ENCODE results near the gene PLA2G7.
A peak's percentile ranks its signal among the peaks of the same experiment; 100 is the strongest.
"Not testable (repeated sequence)": the region's sequence is repeated elsewhere in the genome, so short reads cannot be mapped to it uniquely, and the experiment has no call there.

The PLA2G7 gene

DNA sequence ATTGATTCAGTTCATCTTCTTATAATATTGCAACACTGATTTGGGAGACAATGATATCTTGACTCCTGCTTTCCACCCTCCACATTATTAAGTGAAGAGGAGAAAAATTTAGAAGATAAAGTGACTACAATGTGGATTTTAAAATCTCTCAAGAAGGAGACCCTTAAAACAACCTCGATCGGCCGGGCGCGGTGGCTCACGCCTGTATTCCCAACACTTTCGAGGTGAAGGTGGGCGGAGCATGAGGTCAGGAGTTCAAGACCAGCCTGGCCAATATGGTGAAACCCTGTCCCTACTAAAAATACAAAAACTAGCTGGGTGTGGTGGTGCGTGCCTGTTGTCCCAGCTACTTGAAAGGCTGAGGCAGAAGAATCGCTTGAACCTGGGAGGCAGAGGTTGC is 29.1 kb upstream of the PLA2G7 start:
- not testable (repeated sequence) for H3K27me3 ChIP-seq (ENCODE audit: control insufficient read depth, insufficient read depth, low read length); H3K4me2 ChIP-seq (ENCODE audit: low read length); H3K4me3 ChIP-seq (ENCODE audit: low read length); H3K4me1 ChIP-seq (ENCODE audit: control insufficient read depth, insufficient read depth, low read length); H3K36me3 ChIP-seq (ENCODE audit: insufficient read depth, low read length); H3K9me3 ChIP-seq (replicated peaks; ENCODE audit: low read length); H3K9ac ChIP-seq (ENCODE audit: low read depth, low read length)

DNA sequence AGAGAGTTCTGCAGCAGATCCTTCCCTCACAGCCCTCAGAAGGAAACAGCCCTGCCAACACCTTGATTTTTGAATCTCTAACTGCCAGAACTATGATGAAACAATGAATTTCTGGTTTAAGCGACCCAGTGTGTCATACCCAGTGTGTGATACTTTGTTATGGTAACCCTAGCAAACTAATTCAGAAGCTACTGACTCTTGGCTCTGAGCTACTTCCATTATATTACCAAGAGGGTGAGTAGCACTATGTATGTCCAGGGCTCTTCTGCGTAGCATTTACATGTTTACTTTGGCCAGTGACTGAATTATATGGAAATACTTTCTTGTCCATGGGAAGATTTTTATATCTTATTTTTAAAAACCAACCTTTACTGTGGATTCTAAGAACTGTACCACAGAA is 28.3 kb upstream of the PLA2G7 start:
- Histone ChIP-seq H3K9ac (ENCODE audit: low read depth, low read length) (no peak overlapping the region), H3K36me3 (ENCODE audit: insufficient read depth, low read length) (no peaks in the 10 kb centered on the region), H3K27me3 (ENCODE audit: control insufficient read depth, insufficient read depth, low read length) (peaks cover 4% of the 10 kb centered on the region), H3K4me1 (ENCODE audit: control insufficient read depth, insufficient read depth, low read length) (no peaks in the 10 kb centered on the region), H3K4me2 (ENCODE audit: low read length) (no peak overlapping the region), H3K9me3 (replicated peaks; ENCODE audit: low read length) (no peaks in the 10 kb centered on the region), H3K4me3 (ENCODE audit: low read length) (no peak overlapping the region)

- Histone ChIP-seq H3K4me2 (ENCODE audit: low read length) (no peak overlapping the region), H3K9ac (ENCODE audit: low read depth, low read length) (no peak overlapping the region), H3K4me3 (ENCODE audit: low read length) (no peak overlapping the region), H3K4me1 (ENCODE audit: control insufficient read depth, insufficient read depth, low read length) (peaks cover 14% of the 10 kb centered on the region), H3K36me3 (ENCODE audit: insufficient read depth, low read length) (no peaks in the 10 kb centered on the region), H3K27me3 (ENCODE audit: control insufficient read depth, insufficient read depth, low read length) (peaks cover 4% of the 10 kb centered on the region), H3K9me3 (replicated peaks; ENCODE audit: low read length) (no peaks in the 10 kb centered on the region)
Measured at GRCh38 chr6:46760925-46761324, 25.8 kb upstream of the PLA2G7 start.

DNA sequence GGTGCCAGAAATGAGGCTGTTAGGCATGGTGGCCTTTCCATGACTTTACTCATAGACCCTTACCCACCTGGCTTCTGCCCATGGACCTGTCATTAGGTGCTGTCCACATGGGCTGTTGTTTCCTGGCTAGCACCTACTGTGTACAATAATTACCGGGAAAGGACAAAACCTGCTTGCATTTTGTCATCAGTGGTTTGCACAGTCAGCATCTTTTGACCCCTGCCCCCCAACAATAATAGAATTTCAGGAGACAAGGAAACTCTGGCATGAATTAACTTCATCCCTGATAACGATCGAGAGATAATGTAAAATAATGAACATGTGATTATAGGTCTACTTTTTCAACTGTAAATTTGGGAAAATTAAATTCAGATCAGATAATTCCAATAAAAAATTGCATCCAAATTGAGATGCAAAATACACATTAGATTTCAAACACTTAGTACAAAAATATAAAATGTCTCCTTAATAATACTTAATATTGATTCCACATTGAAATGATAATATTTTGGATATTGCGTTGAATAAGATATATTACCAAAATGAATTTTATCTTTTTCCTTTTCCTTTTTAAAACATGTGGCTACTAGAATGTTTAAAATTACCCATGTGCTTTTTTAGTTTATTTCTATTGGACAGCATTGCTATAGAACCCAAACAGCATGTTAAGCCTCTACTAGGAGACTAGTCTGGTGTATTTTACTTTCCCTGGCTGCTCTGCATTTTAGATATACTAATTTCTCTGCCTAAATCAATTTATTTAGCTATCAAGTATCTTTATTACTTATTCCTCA is 24.0 kb upstream of the PLA2G7 start:
- H3K4me3 ChIP-seq (ENCODE audit: low read length), result no peak overlapping the region
- H3K9ac ChIP-seq (ENCODE audit: low read depth, low read length), result no peak overlapping the region
- H3K27me3 ChIP-seq (ENCODE audit: control insufficient read depth, insufficient read depth, low read length), result peaks cover 4% of the 10 kb centered on the region
- H3K9me3 ChIP-seq (replicated peaks; ENCODE audit: low read length), result no peaks in the 10 kb centered on the region
- H3K36me3 ChIP-seq (ENCODE audit: insufficient read depth, low read length), result no peaks in the 10 kb centered on the region
- H3K4me1 ChIP-seq (ENCODE audit: control insufficient read depth, insufficient read depth, low read length), result peaks cover 14% of the 10 kb centered on the region
- H3K4me2 ChIP-seq (ENCODE audit: low read length), result no peak overlapping the region

DNA sequence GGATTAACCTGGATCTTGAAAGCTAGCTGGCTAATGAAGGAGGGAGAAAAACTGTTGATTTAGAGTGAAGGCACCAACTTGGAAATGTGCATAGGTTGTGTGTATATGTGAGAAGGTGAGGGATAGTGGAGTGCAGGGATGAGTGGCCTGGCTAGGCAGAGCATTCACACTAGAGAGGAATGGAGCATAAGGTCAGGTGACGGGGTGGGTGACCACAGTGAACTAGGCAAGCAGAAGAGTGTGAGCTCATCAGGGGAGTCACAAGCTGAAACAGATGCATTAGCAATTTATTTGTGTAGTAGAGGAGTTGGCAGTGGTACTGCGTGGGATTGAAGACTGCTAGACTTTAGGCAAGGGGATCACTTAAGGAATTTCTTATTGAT is 22.0 kb upstream of the PLA2G7 start:
- Histone ChIP-seq H3K9me3 (replicated peaks; ENCODE audit: low read length) (no peaks in the 10 kb centered on the region), H3K36me3 (ENCODE audit: insufficient read depth, low read length) (no peaks in the 10 kb centered on the region), H3K4me2 (ENCODE audit: low read length) (peak overlapping the region; percentile 10), H3K9ac (ENCODE audit: low read depth, low read length) (no peak overlapping the region), H3K4me1 (ENCODE audit: control insufficient read depth, insufficient read depth, low read length) (peaks cover 14% of the 10 kb centered on the region), H3K4me3 (ENCODE audit: low read length) (no peak overlapping the region), H3K27me3 (ENCODE audit: control insufficient read depth, insufficient read depth, low read length) (no peaks in the 10 kb centered on the region)

GRCh38 chr6:46756469-46757213 is 21.5 kb upstream of the PLA2G7 start:
- Histone ChIP-seq H3K27me3 (ENCODE audit: control insufficient read depth, insufficient read depth, low read length) (no peaks in the 10 kb centered on the region), H3K4me2 (ENCODE audit: low read length) (peak overlapping the region; percentile 10), H3K4me1 (ENCODE audit: control insufficient read depth, insufficient read depth, low read length) (peaks cover 14% of the 10 kb centered on the region), H3K9ac (ENCODE audit: low read depth, low read length) (no peak overlapping the region), H3K4me3 (ENCODE audit: low read length) (no peak overlapping the region), H3K36me3 (ENCODE audit: insufficient read depth, low read length) (no peaks in the 10 kb centered on the region), H3K9me3 (replicated peaks; ENCODE audit: low read length) (no peaks in the 10 kb centered on the region)

- H3K4me2 ChIP-seq (ENCODE audit: low read length), result no peak overlapping the region
- no peak overlapping the region for H3K4me3 ChIP-seq (ENCODE audit: low read length)
- H3K9ac ChIP-seq (ENCODE audit: low read depth, low read length), result no peak overlapping the region
- H3K9me3 ChIP-seq (replicated peaks; ENCODE audit: low read length), result no peaks in the 10 kb centered on the region
- H3K36me3 ChIP-seq (ENCODE audit: insufficient read depth, low read length), result no peaks in the 10 kb centered on the region
- H3K4me1 ChIP-seq (ENCODE audit: control insufficient read depth, insufficient read depth, low read length), result peaks cover 14% of the 10 kb centered on the region
- H3K27me3 ChIP-seq (ENCODE audit: control insufficient read depth, insufficient read depth, low read length), result no peaks in the 10 kb centered on the region
Measured at GRCh38 chr6:46755865-46756264, 20.7 kb upstream of the PLA2G7 start.

DNA sequence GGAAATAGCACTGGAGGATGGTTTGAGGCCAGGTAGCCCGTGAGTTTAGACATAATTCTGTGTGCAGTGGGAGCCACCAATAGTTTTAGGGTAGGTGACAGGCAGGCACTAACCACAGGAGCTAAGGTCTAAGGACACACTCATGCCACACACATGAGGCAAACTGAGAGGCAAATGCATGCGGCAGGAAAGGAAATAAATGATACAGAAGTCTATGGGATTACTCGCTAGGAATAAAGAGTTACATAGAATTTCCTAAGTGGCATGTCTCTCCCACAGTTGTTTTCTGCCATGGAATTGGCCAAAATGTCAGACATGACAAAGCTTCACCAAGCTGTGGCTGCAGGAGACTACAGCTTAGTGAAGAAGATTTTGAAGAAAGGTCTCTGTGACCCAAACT is 16.5 kb upstream of the PLA2G7 start:
- Histone ChIP-seq H3K4me2 (ENCODE audit: low read length) (no peak overlapping the region), H3K9me3 (replicated peaks; ENCODE audit: low read length) (no peaks in the 10 kb centered on the region), H3K9ac (ENCODE audit: low read depth, low read length) (no peak overlapping the region), H3K36me3 (ENCODE audit: insufficient read depth, low read length) (no peaks in the 10 kb centered on the region), H3K4me1 (ENCODE audit: control insufficient read depth, insufficient read depth, low read length) (peaks cover 4% of the 10 kb centered on the region), H3K27me3 (ENCODE audit: control insufficient read depth, insufficient read depth, low read length) (no peaks in the 10 kb centered on the region), H3K4me3 (ENCODE audit: low read length) (no peak overlapping the region)

DNA sequence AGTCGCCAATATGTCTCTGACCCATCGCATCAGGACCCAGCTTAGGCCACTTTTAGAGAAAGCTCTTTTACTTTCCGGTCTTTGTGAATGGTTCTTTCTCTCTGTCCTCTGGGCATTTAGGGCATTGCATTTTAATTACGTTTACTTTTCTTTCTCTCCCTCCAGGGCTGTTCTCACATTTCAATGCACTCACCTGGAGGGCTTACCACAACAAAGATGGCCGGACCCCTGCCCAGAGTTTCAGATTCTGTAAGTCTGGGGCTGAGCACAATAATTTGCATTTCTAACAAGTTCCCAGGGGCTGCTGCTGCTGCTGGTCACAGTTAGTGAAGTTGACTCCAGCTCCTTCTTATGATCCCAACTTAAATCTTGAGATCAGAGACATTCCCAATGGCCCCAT is 14.6 kb upstream of the PLA2G7 start:
- no peak overlapping the region for H3K4me2 ChIP-seq (ENCODE audit: low read length)
- H3K4me3 ChIP-seq (ENCODE audit: low read length), result no peak overlapping the region
- no peak overlapping the region for H3K9ac ChIP-seq (ENCODE audit: low read depth, low read length)
- peaks cover 12% of the 10 kb centered on the region for H3K27me3 ChIP-seq (ENCODE audit: control insufficient read depth, insufficient read depth, low read length)
- H3K9me3 ChIP-seq (replicated peaks; ENCODE audit: low read length), result no peaks in the 10 kb centered on the region
- no peaks in the 10 kb centered on the region for H3K36me3 ChIP-seq (ENCODE audit: insufficient read depth, low read length)
- H3K4me1 ChIP-seq (ENCODE audit: control insufficient read depth, insufficient read depth, low read length), result no peaks in the 10 kb centered on the region

DNA sequence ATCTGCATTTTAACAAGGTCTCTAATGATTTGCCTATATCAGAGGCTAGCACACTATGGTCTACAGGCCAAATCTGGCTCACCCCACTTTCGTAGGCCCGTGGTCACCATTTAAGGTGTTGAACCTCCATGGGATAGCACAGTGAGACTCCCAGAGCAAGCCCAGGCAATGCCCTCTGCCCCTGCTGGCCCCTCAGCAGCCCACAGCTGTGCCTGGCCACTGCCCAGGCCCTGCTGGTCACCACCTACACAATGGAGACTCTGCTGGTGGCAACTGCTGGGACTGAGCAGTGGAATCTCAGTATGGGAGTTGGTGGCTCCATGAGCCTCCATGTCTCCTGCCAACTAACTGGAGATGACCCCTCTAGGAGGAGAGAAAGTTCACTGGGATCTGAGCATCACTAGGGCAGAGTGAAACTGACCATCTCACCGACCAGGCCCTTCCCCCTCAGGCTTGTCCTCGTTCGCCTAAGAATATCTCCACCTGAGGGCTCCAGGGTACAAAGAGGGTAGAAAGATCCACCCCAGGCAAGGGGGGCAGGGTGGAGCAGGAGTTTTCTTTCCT is 13.8 kb upstream of the PLA2G7 start:
- Histone ChIP-seq H3K4me2 (ENCODE audit: low read length) (no peak overlapping the region), H3K36me3 (ENCODE audit: insufficient read depth, low read length) (no peaks in the 10 kb centered on the region), H3K9ac (ENCODE audit: low read depth, low read length) (no peak overlapping the region), H3K4me1 (ENCODE audit: control insufficient read depth, insufficient read depth, low read length) (no peaks in the 10 kb centered on the region), H3K27me3 (ENCODE audit: control insufficient read depth, insufficient read depth, low read length) (peaks cover 16% of the 10 kb centered on the region), H3K9me3 (replicated peaks; ENCODE audit: low read length) (no peaks in the 10 kb centered on the region), H3K4me3 (ENCODE audit: low read length) (no peak overlapping the region)

DNA sequence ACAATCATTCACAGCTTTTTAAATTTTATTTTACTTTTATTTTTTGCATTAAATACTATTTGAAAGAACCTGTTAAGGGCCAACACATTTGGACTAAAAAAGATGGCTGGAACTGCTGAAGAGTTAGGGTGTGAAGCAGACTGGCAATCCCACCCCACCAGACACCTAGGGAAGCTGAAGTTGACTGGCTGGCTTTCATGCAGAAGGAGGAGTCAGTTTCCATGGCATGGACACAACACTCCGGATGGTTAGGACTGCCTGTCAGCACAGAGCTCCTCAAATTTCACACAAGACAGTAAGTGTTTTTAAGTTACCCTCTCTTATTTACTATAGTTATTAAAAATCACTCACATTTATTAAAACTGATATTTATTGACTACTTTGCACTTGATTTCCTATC is 11.5 kb upstream of the PLA2G7 start, which contains the start of gene ANKRD66:
TSS of gene ANKRD66 (plus strand) at position 238 of the 400 bp plus-strand sequence. CDS start 5,016 bp downstream, outside the sequence.
- no peak within 1 kb of the TSS for H3K9ac ChIP-seq (ENCODE audit: low read depth, low read length)
- no peaks in the 10 kb centered on the region for H3K4me1 ChIP-seq (ENCODE audit: control insufficient read depth, insufficient read depth, low read length)
- no peak within 1 kb of the TSS for H3K4me3 ChIP-seq (ENCODE audit: low read length)
- no peaks in the 10 kb centered on the region for H3K9me3 ChIP-seq (replicated peaks; ENCODE audit: low read length)
- no peak within 1 kb of the TSS for H3K4me2 ChIP-seq (ENCODE audit: low read length)
- no peaks in the 10 kb centered on the region for H3K36me3 ChIP-seq (ENCODE audit: insufficient read depth, low read length)
- H3K27me3 ChIP-seq (ENCODE audit: control insufficient read depth, insufficient read depth, low read length), result peaks cover 16% of the 10 kb centered on the region
